Right atrium auricular region (tissue), 2 donors: ENCODE measurements around the gene GUCY1B1. TPM values are rescaled to one million over a fixed set of nuclear protein-coding genes. Genes with fewer than 3 reads are reported as not detected.

Experiments used
- DNase-seq: peaks from one replicate; pipeline ENCODE4 v3.0.0-alpha.2; 2019; ENCODE audit warnings: low spot score
- H3K27ac ChIP-seq, 2 donors: fragments of 200-600 bp; sonication (generic); 1 replicate in 1 of 2; 2 replicates in 1 of 2; pipeline ENCODE4 v1.5.1; 2016 to 2019
- H3K27me3 ChIP-seq, 2 donors: fragments of 200-600 bp; sonication (generic); one replicate each; pipeline versions ENCODE4 v1.5.1 to v1.6.0; 2017 to 2019
- H3K36me3 ChIP-seq: fragments of 200-600 bp; sonication (generic); one replicate; pipeline ENCODE4 v1.5.1; 2016
- H3K4me1 ChIP-seq, 2 donors: fragments of 200-600 bp; sonication (generic); one replicate each; pipeline versions ENCODE4 v1.5.1 to v1.6.0; 2017 to 2019
- H3K4me3 ChIP-seq, 2 donors: fragments of 200-600 bp; sonication (generic); 1 replicate in 1 of 2; 2 replicates in 1 of 2; pipeline ENCODE4 v1.5.1; 2017 to 2019; ENCODE audit warnings: mild to moderate bottlenecking in 1 of 2, moderate library complexity in 1 of 2
- H3K9me3 ChIP-seq, 2 donors: fragments of 200-600 bp; sonication (generic); one replicate each; pipeline ENCODE4 v1.5.1; 2019
- CTCF ChIP-seq, 2 donors: fragments of 200-600 bp; sonication (generic); IDR thresholded peaks; one replicate each; pipeline ENCODE4 v1.5.1; 2019; ENCODE audit warnings: antibody characterized with exemption in 2 of 2
- total RNA-seq, 2 donors: library from RNA; depleted of rRNA; stranded (reverse); fragments of >200 nt; gene quantifications; one replicate each; pipeline ENCODE4 v1.1.0, GENCODE V29; 2016

GUCY1B1 gene
- total RNA-seq, 2 donors from 2014 or later: 11.3 to 15.0 TPM

GRCh38 chr4:155842080-155842479, 83.3 kb downstream of the GUCY1B1 start:
- Histone ChIP-seq H3K36me3 (no peaks in the 10 kb centered on the region), H3K4me3 (no peak overlapping the region), H3K4me1 (no peaks in the 10 kb centered on the region), H3K9me3 (no peaks in the 10 kb centered on the region), H3K27ac (no peak overlapping the region), H3K27me3 (no peaks in the 10 kb centered on the region)
- TF ChIP-seq CTCF (IDR thresholded peaks at IDR 0.05): no peak
- DNase-seq: no peak

GRCh38 chr4:155846929-155847328, 88.1 kb downstream of the GUCY1B1 start:
- Histone ChIP-seq H3K9me3 (no peaks in the 10 kb centered on the region), H3K27ac (no peak overlapping the region), H3K36me3 (no peaks in the 10 kb centered on the region), H3K27me3 (no peaks in the 10 kb centered on the region), H3K4me3 (no peak overlapping the region), H3K4me1 (no peaks in the 10 kb centered on the region)
- DNase-seq: no peak
- no peak for TF ChIP-seq CTCF (IDR thresholded peaks at IDR 0.05)

- H3K4me1 ChIP-seq: no peaks in the 10 kb centered on the region
- DNase-seq: no peak
- no peaks in the 10 kb centered on the region for H3K36me3 ChIP-seq
- TF ChIP-seq CTCF (IDR thresholded peaks at IDR 0.05): no peak
- H3K9me3 ChIP-seq: no peaks in the 10 kb centered on the region
- H3K27ac ChIP-seq: no peak overlapping the region
- no peaks in the 10 kb centered on the region for H3K27me3 ChIP-seq
- no peak overlapping the region for H3K4me3 ChIP-seq
Observed at GRCh38 chr4:155849042-155849441, 90.2 kb downstream of the GUCY1B1 start.

- Histone ChIP-seq H3K36me3 (no peaks in the 10 kb centered on the region), H3K27me3 (no peaks in the 10 kb centered on the region), H3K4me1 (no peaks in the 10 kb centered on the region), H3K4me3 (no peak overlapping the region), H3K27ac (no peak overlapping the region), H3K9me3 (no peaks in the 10 kb centered on the region)
- no peak for DNase-seq
- no peak for TF ChIP-seq CTCF (IDR thresholded peaks at IDR 0.05)
Observed at GRCh38 chr4:155853189-155853588, 94.4 kb downstream of the GUCY1B1 start.

- H3K4me1 ChIP-seq: no peaks in the 10 kb centered on the region
- no peaks in the 10 kb centered on the region for H3K9me3 ChIP-seq
- no peak overlapping the region for H3K27ac ChIP-seq
- no peak for TF ChIP-seq CTCF (IDR thresholded peaks at IDR 0.05)
- no peak for DNase-seq
- no peaks in the 10 kb centered on the region for H3K36me3 ChIP-seq
- H3K4me3 ChIP-seq: no peak overlapping the region
- no peaks in the 10 kb centered on the region for H3K27me3 ChIP-seq
Observed at GRCh38 chr4:155854582-155855226, 95.9 kb downstream of the GUCY1B1 start.

- Histone ChIP-seq H3K27me3 (no peaks in the 10 kb centered on the region), H3K4me3 (no peak overlapping the region), H3K4me1 (no peaks in the 10 kb centered on the region), H3K9me3 (no peaks in the 10 kb centered on the region), H3K27ac (no peak overlapping the region), H3K36me3 (no peaks in the 10 kb centered on the region)
- TF ChIP-seq CTCF (IDR thresholded peaks at IDR 0.05): no peak
- DNase-seq: no peak
Observed at GRCh38 chr4:155855897-155856296, 97.1 kb downstream of the GUCY1B1 start.
